ENCODE data around the gene AGMO. TPM values are rescaled to one million over a fixed set of nuclear protein-coding genes. Genes with fewer than 3 reads are reported as not detected.

AGMO gene
- 0.35 TPM for total RNA-seq
- long read RNA-seq, result 0 reads

GRCh38 chr7:15561835-15562234, at the start of gene AGMO:
Gene AGMO (minus strand): TSS chr7:15562015.
- ATAC-seq (ENCODE audit: poor library complexity), result peak; percentile 76
- DNase-seq, result peak; percentile 78
- intact Hi-C loops (cut with DNase I), result no loop called here

GRCh38 chr7:15610503-15610902, 48.7 kb upstream of the AGMO start:
- intact Hi-C loops (cut with DNase I), result no loop called here
- no peak for DNase-seq
- ATAC-seq (ENCODE audit: poor library complexity), result no peak

- intact Hi-C loops (cut with DNase I), result no loop called here
- DNase-seq (no peak), ATAC-seq (ENCODE audit: poor library complexity) (no peak)
Observed at GRCh38 chr7:15609287-15609686, 47.5 kb upstream of the AGMO start.

GRCh38 chr7:15607529-15608210, 45.9 kb upstream of the AGMO start:
- ATAC-seq (ENCODE audit: poor library complexity), result no peak
- no peak for DNase-seq
- intact Hi-C loops (cut with DNase I), result no loop called here

GRCh38 chr7:15606561-15606960, 44.7 kb upstream of the AGMO start:
- DNase-seq (no peak), ATAC-seq (ENCODE audit: poor library complexity) (no peak)
- intact Hi-C loops (cut with DNase I), result no loop called here

- DNase-seq (no peak), ATAC-seq (ENCODE audit: poor library complexity) (no peak)
- intact Hi-C loops (cut with DNase I), result no loop called here
Observed at GRCh38 chr7:15604166-15604565, 42.4 kb upstream of the AGMO start.

- no peak for ATAC-seq (ENCODE audit: poor library complexity)
- DNase-seq, result no peak
- intact Hi-C loops (cut with DNase I), result no loop called here
Observed at GRCh38 chr7:15603124-15603523, 41.3 kb upstream of the AGMO start.

GRCh38 chr7:15602236-15602635, 40.4 kb upstream of the AGMO start:
- ATAC-seq (ENCODE audit: poor library complexity) (no peak), DNase-seq (no peak)
- intact Hi-C loops (cut with DNase I), result no loop called here

- ATAC-seq (ENCODE audit: poor library complexity) (no peak), DNase-seq (no peak)
- intact Hi-C loops (cut with DNase I), result no loop called here
Observed at GRCh38 chr7:15601175-15601574, 39.4 kb upstream of the AGMO start.

GRCh38 chr7:15600298-15600697, 38.5 kb upstream of the AGMO start:
- intact Hi-C loops (cut with DNase I), result no loop called here
- DNase-seq, result no peak

GRCh38 chr7:15594461-15594860, 32.6 kb upstream of the AGMO start:
- intact Hi-C loops (cut with DNase I), result no loop called here
- ATAC-seq (ENCODE audit: poor library complexity), result no peak
- no peak for DNase-seq

More at GRCh38 chr7:15600298-15600697, 38.5 kb upstream of the AGMO start:
- ATAC-seq (ENCODE audit: poor library complexity), result no peak

- intact Hi-C loops (cut with DNase I), result no loop called here
- DNase-seq, result no peak
- ATAC-seq (ENCODE audit: poor library complexity), result no peak
Observed at GRCh38 chr7:15593382-15593781, 31.6 kb upstream of the AGMO start.

- ATAC-seq (ENCODE audit: poor library complexity) (no peak), DNase-seq (no peak)
- intact Hi-C loops (cut with DNase I), result no loop called here
Observed at GRCh38 chr7:15586266-15586665, 24.5 kb upstream of the AGMO start.

- ATAC-seq (ENCODE audit: poor library complexity) (no peak), DNase-seq (no peak)
- intact Hi-C loops (cut with DNase I), result no loop called here
Observed at GRCh38 chr7:15584575-15584974, 22.8 kb upstream of the AGMO start.

- no peak for DNase-seq
- intact Hi-C loops (cut with DNase I), result no loop called here
- ATAC-seq (ENCODE audit: poor library complexity), result no peak
Observed at GRCh38 chr7:15582773-15583172, 21.0 kb upstream of the AGMO start.

GRCh38 chr7:15581352-15581951, 19.6 kb upstream of the AGMO start:
- intact Hi-C loops (cut with DNase I), result no loop called here
- ATAC-seq (ENCODE audit: poor library complexity), result no peak
- DNase-seq, result no peak

- DNase-seq, result no peak
- ATAC-seq (ENCODE audit: poor library complexity), result no peak
- intact Hi-C loops (cut with DNase I), result no loop called here
Observed at GRCh38 chr7:15580604-15581351, 19.0 kb upstream of the AGMO start.

GRCh38 chr7:15577600-15577999, 15.8 kb upstream of the AGMO start:
- intact Hi-C loops (cut with DNase I), result no loop called here
- ATAC-seq (ENCODE audit: poor library complexity) (no peak), DNase-seq (no peak)

GRCh38 chr7:15571301-15571878, 9.6 kb upstream of the AGMO start:
- ATAC-seq (ENCODE audit: poor library complexity) (no peak), DNase-seq (no peak)
- intact Hi-C loops (cut with DNase I), result no loop called here

GRCh38 chr7:15567652-15568051, 5.8 kb upstream of the AGMO start:
- DNase-seq (no peak), ATAC-seq (ENCODE audit: poor library complexity) (no peak)
- intact Hi-C loops (cut with DNase I), result no loop called here
